ENCODE results near the gene NUP160. TPM values are rescaled to one million over a fixed set of nuclear protein-coding genes. Genes with fewer than 3 reads are reported as not detected.

NUP160 gene
- total and polyA plus RNA-seq, 2 of the 4 experiments (the other 2 are of a cell fraction), result 12.5 to 35.0 TPM

- no peaks in the 10 kb centered on the region for H3K79me1 ChIP-seq (ENCODE audit: low read depth in 1 of 2, low read length in 2 of 2)
- POLR2A ChIA-PET (ENCODE audit: unreplicated experiment), result no interaction called here
- BruUV-seq (replicated peaks), result no TSS peak
- no peak overlapping the region for H4K5ac ChIP-seq (ENCODE audit: low read depth, low read length)
- H3K36me3 ChIP-seq (ENCODE audit: control insufficient read depth, insufficient read depth, low read length), result peaks cover 38% of the 10 kb centered on the region
- H2BK120ac ChIP-seq (ENCODE audit: low read depth, low read length), result no peak overlapping the region
- no peak overlapping the region for H3K4me2 ChIP-seq (ENCODE audit: low read depth, low read length)
- no peaks in the 10 kb centered on the region for H3K27me3 ChIP-seq (ENCODE audit: control insufficient read depth, insufficient read depth, low read length)
- TF ChIP-seq, protein P1, sequence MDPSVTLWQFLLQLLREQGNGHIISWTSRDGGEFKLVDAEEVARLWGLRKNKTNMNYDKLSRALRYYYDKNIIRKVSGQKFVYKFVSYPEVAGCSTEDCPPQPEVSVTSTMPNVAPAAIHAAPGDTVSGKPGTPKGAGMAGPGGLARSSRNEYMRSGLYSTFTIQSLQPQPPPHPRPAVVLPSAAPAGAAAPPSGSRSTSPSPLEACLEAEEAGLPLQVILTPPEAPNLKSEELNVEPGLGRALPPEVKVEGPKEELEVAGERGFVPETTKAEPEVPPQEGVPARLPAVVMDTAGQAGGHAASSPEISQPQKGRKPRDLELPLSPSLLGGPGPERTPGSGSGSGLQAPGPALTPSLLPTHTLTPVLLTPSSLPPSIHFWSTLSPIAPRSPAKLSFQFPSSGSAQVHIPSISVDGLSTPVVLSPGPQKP (IDR thresholded peaks at IDR 0.05; ENCODE audit: borderline replicate concordance, low read depth, low read length), result no peak
- TF ChIP-seq MXI1 (IDR thresholded peaks at IDR 0.05; ENCODE audit: borderline replicate concordance, low read depth, low read length), result no peak
- no peak for TF ChIP-seq MAZ (IDR thresholded peaks at IDR 0.05; ENCODE audit: borderline replicate concordance, low read depth, low read length)
- no peak for TF ChIP-seq RCOR1 (IDR thresholded peaks at IDR 0.05; ENCODE audit: insufficient replicate concordance, low read length)
- no peak for TF ChIP-seq CEBPB (IDR thresholded peaks at IDR 0.05; ENCODE audit: low read depth, low read length)
- no peak for TF ChIP-seq RAD21 (IDR thresholded peaks at IDR 0.05; ENCODE audit: low read length)
- no peak for TF ChIP-seq USF2 (IDR thresholded peaks at IDR 0.05; ENCODE audit: low read depth, low read length)
- no peak for TF ChIP-seq CTCF (conservative IDR thresholded peaks at IDR 0.05; ENCODE audit: low read depth, low read length)
- no peak for TF ChIP-seq POLR2A (IDR thresholded peaks at IDR 0.05; ENCODE audit: low read depth, low read length)
- no peak for TF ChIP-seq FOS (IDR thresholded peaks at IDR 0.05; ENCODE audit: low read depth, low read length)
- no peak for TF ChIP-seq NFE2L2 (IDR thresholded peaks at IDR 0.05; ENCODE audit: low read depth, low read length)
- no peak for TF ChIP-seq BHLHE40 (IDR thresholded peaks at IDR 0.05; ENCODE audit: low read depth, low read length)
- TF ChIP-seq SMC3 (IDR thresholded peaks at IDR 0.05; ENCODE audit: low read depth, low read length), result no peak
- no peak for TF ChIP-seq CHD1 (IDR thresholded peaks at IDR 0.05; ENCODE audit: low read depth, low read length)
- TF ChIP-seq MAFK (IDR thresholded peaks at IDR 0.05; ENCODE audit: low read depth, low read length), result no peak
- no peak for TF ChIP-seq RFX5 (IDR thresholded peaks at IDR 0.05; ENCODE audit: low read depth, low read length)
- in situ Hi-C loops (cut with MboI; ENCODE audit: low sequenced_read_pairs), result no loop called here
- H3K18ac ChIP-seq (ENCODE audit: low read depth, low read length), result no peak overlapping the region
- no peak overlapping the region for H4K8ac ChIP-seq (ENCODE audit: low read depth in 2 of 2, low read length in 2 of 2)
- DNase-seq (no peak), ATAC-seq (ENCODE audit: low read depth) (no peak)
- no peak overlapping the region for H3K23ac ChIP-seq (ENCODE audit: low read depth, low read length)
- H4K91ac ChIP-seq (ENCODE audit: insufficient read depth, low read depth, low read length), result no peak overlapping the region
- H3K4me3 ChIP-seq (ENCODE audit: insufficient read depth, low read depth, low read length), result no peak overlapping the region
- intact Hi-C loops (cut with micrococcal nuclease), result no loop called here
- no peak overlapping the region for H2BK15ac ChIP-seq (ENCODE audit: low read depth, low read length)
- H2AK5ac ChIP-seq (ENCODE audit: low read depth, low read length), result no peak overlapping the region
- H2BK5ac ChIP-seq (ENCODE audit: low read depth, low read length, poor library complexity, severe bottlenecking), result no peak overlapping the region
- no peak overlapping the region for H3K27ac ChIP-seq (ENCODE audit: insufficient read depth, low read length)
- no CpG with 5 or more reads among the region's 2 CpGs for WGBS, 2 experiments (ENCODE audit: extremely low coverage in 2 of 2, insufficient read length in 1 of 2)
- no peak overlapping the region for H3K9ac ChIP-seq (ENCODE audit: low read depth, low read length)
- H4K20me1 ChIP-seq (ENCODE audit: insufficient read depth, low read length), result no peaks in the 10 kb centered on the region
- H2BK20ac ChIP-seq (ENCODE audit: low read depth, low read length), result no peak overlapping the region
- H3K4me1 ChIP-seq (ENCODE audit: control insufficient read depth, insufficient read depth, low read length), result no peaks in the 10 kb centered on the region
- H3K14ac ChIP-seq (replicated peaks; ENCODE audit: low read depth, low read length), result no peak overlapping the region
- H2AK9ac ChIP-seq (replicated peaks; ENCODE audit: low read depth, low read length, poor library complexity), result no peak overlapping the region
- CTCF ChIA-PET, result interaction anchor here (1.0 kb wide), 1 partner anchor 9 kb away, joined by 4 read pairs; no protein-coding TSS in a partner anchor
- no peak overlapping the region for H3K4ac ChIP-seq (ENCODE audit: low read depth, low read length)
- no peaks in the 10 kb centered on the region for H3K9me1 ChIP-seq (ENCODE audit: insufficient read depth, low read length)
- H3K56ac ChIP-seq (ENCODE audit: extremely low read depth, insufficient read depth, low read length), result no peak overlapping the region
- H2AFZ ChIP-seq (replicated peaks; ENCODE audit: low read length, poor library complexity), result no peak overlapping the region
- dilution Hi-C loops (cut with HindIII; ENCODE audit: low sequenced_read_pairs, unreplicated experiment), result no loop called here
- H3K9me3 ChIP-seq (ENCODE audit: control insufficient read depth, insufficient read depth, low read length), result no peaks in the 10 kb centered on the region
These were observed 65.0 kb downstream of the NUP160 start for GRCh38 chr11:47783087-47783610.
